Suprapubic skin (tissue), 4 donors: Measurements from ENCODE around the gene KDM4B. TPM values are rescaled to one million over a fixed set of nuclear protein-coding genes. Genes with fewer than 3 reads are reported as not detected.

Experiments used
- DNase-seq, 2 donors: peaks; one replicate each; pipeline ENCODE4 v3.0.0-alpha.2; 2019; ENCODE audit warnings: low spot score in 2 of 2
- H3K27ac ChIP-seq: fragments of 200-600 bp; sonication (generic); one replicate; pipeline ENCODE4 v1.5.1; 2019
- H3K27me3 ChIP-seq: fragments of 200-600 bp; sonication (generic); one replicate; pipeline ENCODE4 v1.5.1; 2019
- H3K36me3 ChIP-seq: fragments of 200-600 bp; sonication (generic); one replicate; pipeline ENCODE4 v1.5.1; 2019
- H3K4me1 ChIP-seq: fragments of 200-600 bp; sonication (generic); one replicate; pipeline ENCODE4 v1.5.1; 2019
- H3K4me3 ChIP-seq: fragments of 200-600 bp; sonication (generic); one replicate; pipeline ENCODE4 v1.5.1; 2019; ENCODE audit warnings: mild to moderate bottlenecking
- H3K9me3 ChIP-seq: fragments of 200-600 bp; sonication (generic); one replicate; pipeline ENCODE4 v1.5.1; 2019
- EP300 ChIP-seq: sonication (generic); formaldehyde crosslinking; IDR thresholded peaks from one replicate; pipeline ENCODE4 v1.6.1; 2017; ENCODE audit warnings: antibody characterized with exemption
- POLR2A ChIP-seq, 2 donors: fragments of 450-650 bp; IDR thresholded peaks; one replicate each; pipeline ENCODE4 v1.6.1; 2017; ENCODE audit warnings: antibody characterized with exemption in 2 of 2, mild to moderate bottlenecking in 2 of 2, moderate library complexity in 2 of 2
- POLR2AphosphoS5 ChIP-seq, 3 donors: sonication (generic); formaldehyde crosslinking; IDR thresholded peaks; one replicate each; pipeline ENCODE4 v1.6.1; 2017; ENCODE audit warnings: antibody characterized with exemption in 3 of 3
- WGBS: methylation state at CpG from one replicate; pipeline ENCODE4 v1.1.5; 2018; 5-methylcytosine and 5-hydroxymethylcytosine counted together
- total RNA-seq, 4 donors: library from RNA; depleted of rRNA; stranded (reverse); fragments of >200 nt; gene quantifications; one replicate each; pipeline ENCODE4 v1.1.0, GENCODE V29; 2016
- TF ChIP-seq, protein P1 (sequence below), 2 donors: fragments of 200-600 bp in 1 of 2; fragments of 450-650 bp in 1 of 2; sonication (generic) in 1 of 2; IDR thresholded peaks; one replicate each; pipeline ENCODE4 v1.5.1; 2016 to 2019; ENCODE audit warnings: antibody characterized with exemption in 2 of 2, mild to moderate bottlenecking in 1 of 2, moderate library complexity in 1 of 2

The KDM4B gene
- total RNA-seq, 4 donors from 2014 or later: 34.2 to 82.7 (median 48.7) TPM

DNA sequence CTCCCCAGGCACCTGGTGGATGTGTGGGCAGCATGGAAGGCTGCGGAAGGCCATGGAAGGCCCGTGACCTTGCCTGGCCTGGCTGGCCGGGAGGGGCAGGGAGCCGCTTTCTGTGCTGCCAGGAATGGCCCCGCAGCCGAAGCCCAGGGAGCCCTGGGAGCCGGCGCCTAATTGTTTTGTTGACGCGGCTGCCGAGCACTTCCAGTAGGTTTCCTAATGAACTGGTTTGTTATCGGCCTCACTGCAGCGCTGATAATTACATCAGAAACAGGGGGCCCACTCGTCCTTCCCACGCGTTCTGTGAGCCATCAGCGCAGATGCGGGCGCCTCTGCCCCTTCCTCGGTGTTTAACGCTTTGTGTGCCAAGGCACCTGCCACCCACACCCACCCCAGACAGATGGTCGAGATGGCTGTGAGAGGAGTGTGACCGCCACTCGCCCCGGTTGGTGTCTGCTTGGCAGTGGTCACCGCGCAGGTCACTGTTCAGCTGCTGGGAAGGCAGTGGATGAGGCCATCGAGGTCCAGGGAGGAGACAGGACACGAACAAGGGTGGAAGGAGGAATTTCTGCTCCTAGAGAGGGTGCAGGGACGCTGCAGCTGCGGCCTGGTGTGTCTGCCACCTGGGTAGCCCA lies 124.5 kb downstream of the KDM4B start:
- peaks cover 18% of the 10 kb centered on the region for H3K36me3 ChIP-seq

DNA sequence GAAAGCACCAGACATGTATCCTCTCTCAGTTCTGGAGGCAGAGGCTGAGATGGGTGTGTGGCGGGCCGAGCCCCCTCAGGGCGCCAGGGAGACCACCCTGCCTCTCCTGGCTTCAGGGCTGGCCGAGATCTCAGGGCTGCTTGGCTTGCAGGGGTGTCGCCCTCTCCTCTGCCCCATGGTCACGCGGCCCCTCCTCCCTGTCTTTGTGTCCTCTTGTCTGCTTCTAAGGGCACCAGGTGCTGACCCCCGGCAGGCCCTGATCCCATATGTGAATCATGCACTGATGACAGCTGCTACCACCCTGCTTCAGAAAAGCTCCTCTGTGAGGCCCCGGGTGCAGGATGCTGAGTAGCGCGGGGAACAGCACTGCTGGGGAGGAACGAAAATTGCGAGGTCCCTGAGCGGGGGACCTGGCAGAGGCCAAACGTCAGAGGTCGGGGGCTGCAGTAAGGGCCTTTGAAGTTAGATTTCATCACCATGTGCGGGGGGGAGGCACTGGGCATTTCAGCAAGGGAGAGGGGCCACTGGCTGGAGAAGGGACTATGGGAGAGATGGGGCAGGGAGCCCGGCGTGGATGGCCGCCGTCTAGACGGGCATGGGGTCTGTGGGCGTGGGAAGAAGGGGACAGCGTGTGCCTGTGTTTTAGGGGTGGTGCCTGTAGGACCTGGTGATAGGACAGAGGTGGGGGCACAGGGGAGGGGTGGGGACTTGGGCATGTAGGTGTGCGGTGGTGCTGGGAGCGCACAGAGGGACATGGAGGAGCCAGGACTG lies 125.2 kb downstream of the KDM4B start:
- Histone ChIP-seq H3K4me1 (peaks cover 32% of the 10 kb centered on the region), H3K27ac (no peak overlapping the region), H3K9me3 (peaks cover 2% of the 10 kb centered on the region), H3K4me3 (no peak overlapping the region), H3K27me3 (no peaks in the 10 kb centered on the region), H3K36me3 (peaks cover 18% of the 10 kb centered on the region)
- TF ChIP-seq EP300: no peak
- TF ChIP-seq, protein P1, sequence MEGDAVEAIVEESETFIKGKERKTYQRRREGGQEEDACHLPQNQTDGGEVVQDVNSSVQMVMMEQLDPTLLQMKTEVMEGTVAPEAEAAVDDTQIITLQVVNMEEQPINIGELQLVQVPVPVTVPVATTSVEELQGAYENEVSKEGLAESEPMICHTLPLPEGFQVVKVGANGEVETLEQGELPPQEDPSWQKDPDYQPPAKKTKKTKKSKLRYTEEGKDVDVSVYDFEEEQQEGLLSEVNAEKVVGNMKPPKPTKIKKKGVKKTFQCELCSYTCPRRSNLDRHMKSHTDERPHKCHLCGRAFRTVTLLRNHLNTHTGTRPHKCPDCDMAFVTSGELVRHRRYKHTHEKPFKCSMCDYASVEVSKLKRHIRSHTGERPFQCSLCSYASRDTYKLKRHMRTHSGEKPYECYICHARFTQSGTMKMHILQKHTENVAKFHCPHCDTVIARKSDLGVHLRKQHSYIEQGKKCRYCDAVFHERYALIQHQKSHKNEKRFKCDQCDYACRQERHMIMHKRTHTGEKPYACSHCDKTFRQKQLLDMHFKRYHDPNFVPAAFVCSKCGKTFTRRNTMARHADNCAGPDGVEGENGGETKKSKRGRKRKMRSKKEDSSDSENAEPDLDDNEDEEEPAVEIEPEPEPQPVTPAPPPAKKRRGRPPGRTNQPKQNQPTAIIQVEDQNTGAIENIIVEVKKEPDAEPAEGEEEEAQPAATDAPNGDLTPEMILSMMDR (IDR thresholded peaks at IDR 0.05): no peak
- no peak for TF ChIP-seq POLR2AphosphoS5 (IDR thresholded peaks at IDR 0.05)
- TF ChIP-seq POLR2A (IDR thresholded peaks at IDR 0.05): no peak
- WGBS: 93% methylated on average over 26 of the region's 26 CpGs
- no peak for DNase-seq

More for the DNA sequence above, 124.5 kb downstream of the KDM4B start:
- no peak for DNase-seq
- Histone ChIP-seq H3K9me3 (no peaks in the 10 kb centered on the region), H3K27me3 (no peaks in the 10 kb centered on the region), H3K4me3 (no peak overlapping the region), H3K4me1 (peaks cover 32% of the 10 kb centered on the region), H3K27ac (no peak overlapping the region)
- WGBS: 89% methylated on average over 16 of the region's 31 CpGs
- TF ChIP-seq POLR2AphosphoS5 (IDR thresholded peaks at IDR 0.05): no peak
- no peak for TF ChIP-seq POLR2A (IDR thresholded peaks at IDR 0.05)
- TF ChIP-seq EP300: no peak
- TF ChIP-seq, protein P1 (IDR thresholded peaks at IDR 0.05): no peak

DNA sequence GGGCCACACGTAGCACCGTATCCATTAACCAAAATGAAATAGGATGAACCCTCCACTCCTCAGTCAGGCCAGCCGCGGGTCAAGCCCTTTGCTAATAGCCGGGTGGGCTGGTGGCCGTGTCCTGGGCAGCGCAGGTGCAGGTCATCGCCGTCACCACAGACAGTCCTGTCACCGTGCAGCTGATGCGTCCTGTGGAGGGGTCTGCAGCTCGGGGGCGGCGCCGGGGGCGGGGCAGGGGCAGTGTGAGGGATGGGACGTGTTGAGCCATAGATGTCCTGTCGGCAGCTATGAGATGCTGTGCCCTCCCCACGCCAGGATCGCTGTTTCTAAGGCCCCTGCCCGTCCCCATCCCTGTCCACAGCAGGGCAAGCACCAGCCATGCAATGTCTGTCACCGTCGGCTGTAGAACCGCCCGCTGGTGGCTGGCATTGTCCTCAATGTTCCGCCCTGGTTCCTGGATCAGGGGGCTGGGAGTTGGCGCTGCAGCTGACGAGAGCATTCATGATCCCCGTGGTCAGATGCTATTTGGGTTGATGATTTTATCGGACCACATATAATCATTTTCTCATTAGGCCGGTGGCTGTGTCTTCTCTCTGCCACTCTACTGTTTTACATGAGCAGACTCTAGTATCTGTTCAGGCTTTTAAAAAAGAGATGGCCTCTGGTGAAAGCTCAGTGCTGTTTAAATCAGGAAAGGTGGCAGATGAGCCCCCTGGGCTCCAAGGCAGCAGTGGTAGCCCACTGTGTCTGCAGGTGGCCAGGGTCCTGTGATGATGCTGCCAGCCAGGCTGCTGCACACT lies 126.1 kb downstream of the KDM4B start:
- peaks cover 27% of the 10 kb centered on the region for H3K36me3 ChIP-seq
- no peak overlapping the region for H3K27ac ChIP-seq
- H3K4me1 ChIP-seq: peaks cover 30% of the 10 kb centered on the region
- TF ChIP-seq, protein P1 (IDR thresholded peaks at IDR 0.05): no peak
- H3K9me3 ChIP-seq: peaks cover 10% of the 10 kb centered on the region
- no peak overlapping the region for H3K4me3 ChIP-seq
- DNase-seq: no peak
- H3K27me3 ChIP-seq: no peaks in the 10 kb centered on the region
- 86% methylated on average over 30 of the region's 31 CpGs for WGBS

DNA sequence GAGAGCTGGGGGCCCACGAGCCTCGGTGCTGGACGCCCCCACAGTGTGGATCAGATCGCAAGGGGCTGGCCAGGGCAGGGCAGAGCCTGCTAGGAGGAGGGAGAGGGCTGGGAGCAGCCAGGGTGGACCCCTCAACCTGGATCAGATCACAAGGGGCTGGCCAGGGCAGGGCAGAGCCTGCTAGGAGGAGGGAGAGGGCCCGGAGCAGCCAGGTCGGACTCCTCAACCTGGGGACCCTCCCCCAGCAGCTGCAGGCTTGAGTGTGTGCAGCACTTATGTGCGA lies 126.6 kb downstream of the KDM4B start:
- no peak for DNase-seq
- WGBS: 95% methylated on average over 3 of the region's 7 CpGs

More for the DNA sequence above, 126.6 kb downstream of the KDM4B start:
- TF ChIP-seq EP300: no peak
- TF ChIP-seq POLR2A (IDR thresholded peaks at IDR 0.05): no peak
- no peak for TF ChIP-seq POLR2AphosphoS5 (IDR thresholded peaks at IDR 0.05)
- TF ChIP-seq, protein P1 (IDR thresholded peaks at IDR 0.05): no peak
- H3K9me3 ChIP-seq: peaks cover 12% of the 10 kb centered on the region
- H3K4me1 ChIP-seq: peaks cover 27% of the 10 kb centered on the region
- no peak overlapping the region for H3K27ac ChIP-seq
- peaks cover 31% of the 10 kb centered on the region for H3K36me3 ChIP-seq
- H3K27me3 ChIP-seq: no peaks in the 10 kb centered on the region
- H3K4me3 ChIP-seq: no peak overlapping the region
